ENCODE results near the gene IL31.
"Not testable (repeated sequence)": the region's sequence is repeated elsewhere in the genome, so short reads cannot be mapped to it uniquely, and the experiment has no call there.

IL31 gene

DNA sequence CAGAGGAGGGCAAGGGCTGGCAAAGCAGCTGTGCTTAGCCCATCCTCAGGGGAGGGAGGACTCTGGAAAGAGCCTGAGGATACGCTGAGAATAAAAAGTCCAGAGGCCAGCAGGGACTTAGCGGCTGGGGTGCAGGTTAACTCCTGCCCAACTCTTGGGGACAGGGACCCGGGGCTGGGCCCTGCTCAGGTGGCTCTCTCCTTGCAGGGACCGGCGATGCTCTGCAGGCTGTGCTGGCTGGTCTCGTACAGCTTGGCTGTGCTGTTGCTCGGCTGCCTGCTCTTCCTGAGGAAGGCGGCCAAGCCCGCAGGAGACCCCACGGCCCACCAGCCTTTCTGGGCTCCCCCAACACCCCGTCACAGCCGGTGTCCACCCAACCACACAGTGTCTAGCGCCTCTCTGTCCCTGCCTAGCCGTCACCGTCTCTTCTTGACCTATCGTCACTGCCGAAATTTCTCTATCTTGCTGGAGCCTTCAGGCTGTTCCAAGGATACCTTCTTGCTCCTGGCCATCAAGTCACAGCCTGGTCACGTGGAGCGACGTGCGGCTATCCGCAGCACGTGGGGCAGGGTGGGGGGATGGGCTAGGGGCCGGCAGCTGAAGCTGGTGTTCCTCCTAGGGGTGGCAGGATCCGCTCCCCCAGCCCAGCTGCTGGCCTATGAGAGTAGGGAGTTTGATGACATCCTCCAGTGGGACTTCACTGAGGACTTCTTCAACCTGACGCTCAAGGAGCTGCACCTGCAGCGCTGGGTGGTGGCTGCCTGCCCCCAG, 32.3 kb upstream of the IL31 start:
- FAIRE-seq, result no peak
- no peak for DNase-seq (ENCODE audit: insufficient read length, low spot score)

DNA sequence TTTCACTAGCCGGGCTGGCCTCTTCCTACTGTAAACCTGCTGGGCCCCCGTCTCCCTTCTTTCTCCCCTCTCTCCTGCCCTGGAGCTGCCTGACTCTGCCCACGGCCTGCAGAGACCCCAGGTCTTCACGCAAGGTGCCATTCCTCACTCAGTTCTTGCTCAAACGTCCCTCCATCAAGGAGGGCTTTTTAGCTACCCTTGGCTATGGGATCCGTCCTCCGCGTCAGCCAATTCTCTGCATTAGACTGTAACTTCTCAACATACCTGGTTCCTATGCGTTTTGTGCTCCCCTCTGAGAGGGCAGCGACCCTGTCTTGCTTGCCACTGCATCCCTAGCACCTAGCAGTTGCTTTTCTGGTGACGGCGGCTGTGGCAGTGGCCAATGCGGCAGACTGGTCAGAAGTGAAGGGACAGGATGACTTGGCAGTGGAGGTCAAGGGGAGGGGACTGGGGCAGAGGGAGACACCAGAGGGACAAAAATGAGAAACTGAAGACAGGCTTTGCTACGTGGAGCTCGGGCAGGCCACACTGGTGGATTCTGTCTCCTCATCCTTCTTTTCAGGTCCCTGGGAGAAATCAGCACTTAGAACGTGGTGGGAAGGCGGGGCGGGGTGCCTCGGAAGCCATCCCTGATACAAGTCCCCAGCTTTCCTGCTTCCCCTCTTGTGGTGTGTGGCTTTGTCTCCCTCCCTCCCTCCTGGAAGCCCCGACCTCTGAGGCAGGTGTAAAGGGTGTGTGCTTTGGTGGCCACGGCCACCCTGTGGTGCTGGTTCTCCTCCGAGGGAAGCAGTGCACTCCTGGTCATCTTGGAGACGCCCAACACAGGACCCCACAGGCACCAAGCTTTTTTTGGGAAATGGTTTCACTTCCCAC, 31.3 kb upstream of the IL31 start:
- no peak for DNase-seq (ENCODE audit: insufficient read length, low spot score)
- TF ChIP-seq, protein P1, sequence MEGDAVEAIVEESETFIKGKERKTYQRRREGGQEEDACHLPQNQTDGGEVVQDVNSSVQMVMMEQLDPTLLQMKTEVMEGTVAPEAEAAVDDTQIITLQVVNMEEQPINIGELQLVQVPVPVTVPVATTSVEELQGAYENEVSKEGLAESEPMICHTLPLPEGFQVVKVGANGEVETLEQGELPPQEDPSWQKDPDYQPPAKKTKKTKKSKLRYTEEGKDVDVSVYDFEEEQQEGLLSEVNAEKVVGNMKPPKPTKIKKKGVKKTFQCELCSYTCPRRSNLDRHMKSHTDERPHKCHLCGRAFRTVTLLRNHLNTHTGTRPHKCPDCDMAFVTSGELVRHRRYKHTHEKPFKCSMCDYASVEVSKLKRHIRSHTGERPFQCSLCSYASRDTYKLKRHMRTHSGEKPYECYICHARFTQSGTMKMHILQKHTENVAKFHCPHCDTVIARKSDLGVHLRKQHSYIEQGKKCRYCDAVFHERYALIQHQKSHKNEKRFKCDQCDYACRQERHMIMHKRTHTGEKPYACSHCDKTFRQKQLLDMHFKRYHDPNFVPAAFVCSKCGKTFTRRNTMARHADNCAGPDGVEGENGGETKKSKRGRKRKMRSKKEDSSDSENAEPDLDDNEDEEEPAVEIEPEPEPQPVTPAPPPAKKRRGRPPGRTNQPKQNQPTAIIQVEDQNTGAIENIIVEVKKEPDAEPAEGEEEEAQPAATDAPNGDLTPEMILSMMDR (IDR thresholded peaks at IDR 0.05; ENCODE audit: insufficient read depth, missing control alignments), result no peak
- FAIRE-seq, result no peak

More for the DNA sequence above, 32.3 kb upstream of the IL31 start:
- TF ChIP-seq, protein P1 (IDR thresholded peaks at IDR 0.05; ENCODE audit: insufficient read depth, missing control alignments), result no peak

DNA sequence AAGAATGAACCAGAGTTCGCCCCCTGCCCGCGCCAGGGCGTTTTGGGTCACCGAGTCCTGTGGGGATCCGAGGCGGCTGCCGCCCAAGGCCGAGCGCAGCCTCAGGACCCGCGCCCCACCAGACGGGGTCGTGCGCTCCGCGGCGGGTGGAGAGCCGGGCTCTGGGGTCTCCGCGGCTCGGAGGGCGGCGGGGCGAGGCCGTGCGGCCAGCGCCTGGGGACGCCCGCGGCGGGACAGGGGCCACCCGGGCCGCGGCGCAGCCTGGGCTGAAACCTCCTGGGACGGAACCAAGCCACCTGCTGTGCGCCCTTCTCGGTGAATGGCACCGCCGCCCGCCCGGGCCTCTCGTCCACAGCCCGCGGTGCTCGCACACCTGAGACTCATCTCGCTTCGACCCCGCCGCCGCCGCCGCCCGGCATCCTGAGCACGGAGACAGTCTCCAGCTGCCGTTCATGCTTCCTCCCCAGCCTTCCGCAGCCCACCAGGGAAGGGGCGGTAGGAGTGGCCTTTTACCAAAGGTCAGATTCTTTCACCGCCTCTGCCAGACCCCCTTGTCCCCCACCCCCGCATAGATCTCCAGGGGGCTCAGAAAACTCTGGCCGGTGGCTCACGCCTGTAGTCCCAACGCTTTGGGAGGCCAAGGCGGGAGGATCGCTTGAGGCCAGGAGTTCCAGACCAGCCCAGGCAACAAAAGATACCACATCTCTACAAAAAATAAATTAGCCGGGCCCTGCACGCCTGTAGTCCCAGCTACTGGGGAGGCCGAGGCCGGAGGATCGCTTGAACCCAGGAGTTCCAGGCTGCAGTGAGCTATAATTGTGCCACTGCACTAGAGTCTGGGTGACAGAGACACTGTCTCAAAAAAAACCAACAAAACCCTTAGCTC, 30.4 kb upstream of the IL31 start:
- TF ChIP-seq, protein P1 (IDR thresholded peaks at IDR 0.05; ENCODE audit: insufficient read depth, missing control alignments), result no peak
- FAIRE-seq, result no peak
- no peak for DNase-seq (ENCODE audit: insufficient read length, low spot score)

- DNase-seq (ENCODE audit: insufficient read length, low spot score) (peak; percentile 67), FAIRE-seq (no peak)
- TF ChIP-seq, protein P1 (IDR thresholded peaks at IDR 0.05; ENCODE audit: insufficient read depth, missing control alignments), result no peak
Measured at GRCh38 chr12:122203301-122204166, 29.5 kb upstream of the IL31 start, which contains the start of gene B3GNT4. B3GNT4 (plus strand) TSS chr12:122203709; CDS start chr12:122204619, 910 bp downstream.

GRCh38 chr12:122202811-122203210, 28.8 kb upstream of the IL31 start:
- not testable (repeated sequence) for FAIRE-seq; DNase-seq (ENCODE audit: insufficient read length, low spot score)

DNA sequence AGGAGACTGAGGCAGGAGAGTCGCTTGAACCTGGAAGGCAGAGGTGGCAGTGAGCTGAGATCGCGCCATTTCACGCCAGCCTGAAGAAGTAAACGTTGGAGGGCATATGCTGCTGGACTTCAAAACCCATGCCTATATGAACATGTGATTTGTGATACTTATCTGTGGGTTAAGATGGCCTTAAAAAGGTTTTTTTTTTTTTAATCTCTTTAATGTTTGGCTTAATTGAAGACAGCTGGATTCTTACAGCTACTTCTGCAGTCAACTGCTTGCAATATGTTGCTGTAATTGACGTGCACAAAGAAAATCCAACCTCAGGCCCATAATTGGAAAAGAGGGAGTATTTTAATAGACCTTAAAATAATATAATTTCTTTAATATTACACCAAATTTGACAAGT, 28.0 kb upstream of the IL31 start:
- DNase-seq (ENCODE audit: insufficient read length, low spot score) (no peak), FAIRE-seq (no peak)
- TF ChIP-seq, protein P1 (IDR thresholded peaks at IDR 0.05; ENCODE audit: insufficient read depth, missing control alignments), result no peak
